NCI-H146 (cell line): ENCODE measurements around the gene ZNF652.
A peak's percentile ranks its signal among the peaks of the same experiment; 100 is the strongest.

ENCODE experiments used
- DNase-seq: peaks from one replicate; lab custom pipeline; 2025; lab: John Stamatoyannopoulos, UW

ZNF652 gene

DNA sequence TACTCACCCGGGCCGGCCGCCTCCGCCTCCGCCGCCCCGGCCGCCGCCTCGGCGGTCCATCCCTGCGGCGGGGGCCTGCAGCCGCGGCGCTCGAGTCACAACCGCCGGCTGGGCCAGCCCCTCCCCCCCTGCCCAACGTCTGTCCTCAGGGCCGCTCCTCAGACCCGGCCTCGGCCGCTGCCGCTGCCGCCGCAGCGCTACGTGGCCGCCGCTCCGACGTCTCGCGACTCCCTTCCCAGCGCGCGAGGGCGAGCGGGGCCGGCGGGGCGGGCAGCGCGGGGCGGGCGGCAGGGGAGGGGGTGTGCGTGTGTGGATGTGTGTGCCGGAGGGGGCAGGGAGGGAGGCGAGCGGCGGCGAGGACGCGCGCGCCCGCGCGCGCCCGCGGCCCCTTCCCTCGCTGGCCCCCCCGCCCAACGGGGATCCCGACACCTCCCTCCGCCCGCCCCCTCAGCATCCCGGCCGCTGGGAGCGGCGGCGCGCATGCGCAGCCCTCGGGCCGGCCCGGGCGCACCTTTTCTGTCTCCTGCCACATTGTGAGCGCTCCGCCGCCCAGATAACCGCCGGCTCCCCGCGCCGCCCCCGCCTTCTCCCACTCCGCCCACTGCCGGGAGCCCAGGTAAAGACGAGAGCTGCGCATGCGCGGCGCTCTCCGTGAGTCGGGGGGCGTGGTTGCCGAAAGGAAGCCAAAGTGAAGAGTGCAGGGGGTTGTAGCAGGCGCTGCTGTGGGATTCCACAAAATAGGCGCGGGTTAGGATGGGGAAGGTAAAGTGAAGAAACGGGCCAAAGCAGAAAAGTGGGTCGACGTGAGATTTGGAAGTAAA, at the start of gene ZNF652:
Gene ZNF652 (minus strand): TSS at position 349 of the 821 bp plus-strand sequence. CDS start 44,525 bp downstream, outside the sequence.
- DNase-seq, result peak; percentile 97

DNA sequence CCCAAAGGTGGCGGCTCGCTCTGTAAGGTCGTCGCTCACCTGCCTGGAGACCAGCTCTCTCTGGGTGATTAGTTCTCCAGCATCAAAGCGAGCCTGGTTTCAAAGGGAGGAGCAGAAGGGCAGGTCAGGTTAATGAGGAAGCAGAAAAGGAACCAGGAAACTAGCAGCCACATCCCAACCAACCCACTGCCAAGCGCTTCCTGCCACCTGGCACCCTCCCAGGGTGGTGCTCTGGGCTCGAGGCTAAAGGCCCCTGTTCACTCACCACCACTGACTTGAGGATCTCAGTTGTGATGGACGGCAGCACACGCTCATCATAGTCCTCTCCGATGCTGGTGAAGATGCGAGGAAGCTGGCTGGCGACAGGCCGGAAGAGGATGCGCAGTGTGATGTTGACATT, 47.0 kb upstream of the ZNF652 start:
- no peak for DNase-seq

DNA sequence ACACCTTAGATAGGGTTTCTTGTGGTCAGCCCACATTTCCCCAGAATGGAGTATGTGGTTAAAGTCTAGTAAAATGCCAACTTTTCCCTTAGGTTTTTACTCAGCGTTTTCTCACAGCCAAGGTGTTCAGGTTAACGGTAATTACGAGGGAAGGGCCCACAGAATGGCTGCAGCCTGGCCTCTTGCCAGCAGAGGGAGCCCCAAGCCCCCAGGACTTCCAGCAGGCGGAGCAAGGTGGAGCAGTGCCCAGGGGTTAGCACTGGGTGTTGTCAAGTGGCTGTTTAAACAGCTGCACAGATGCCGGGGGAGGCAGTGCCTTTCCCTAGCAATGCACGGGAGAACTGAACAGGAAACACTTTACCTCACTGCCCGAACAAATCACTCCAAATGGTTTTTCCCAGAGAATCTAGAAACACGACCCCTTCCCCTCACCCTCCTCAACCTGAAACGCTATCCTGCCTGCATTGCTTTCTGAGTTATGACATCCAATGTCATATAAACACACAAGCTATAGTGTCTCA, 46.0 kb upstream of the ZNF652 start:
- peak; percentile 90 for DNase-seq

DNA sequence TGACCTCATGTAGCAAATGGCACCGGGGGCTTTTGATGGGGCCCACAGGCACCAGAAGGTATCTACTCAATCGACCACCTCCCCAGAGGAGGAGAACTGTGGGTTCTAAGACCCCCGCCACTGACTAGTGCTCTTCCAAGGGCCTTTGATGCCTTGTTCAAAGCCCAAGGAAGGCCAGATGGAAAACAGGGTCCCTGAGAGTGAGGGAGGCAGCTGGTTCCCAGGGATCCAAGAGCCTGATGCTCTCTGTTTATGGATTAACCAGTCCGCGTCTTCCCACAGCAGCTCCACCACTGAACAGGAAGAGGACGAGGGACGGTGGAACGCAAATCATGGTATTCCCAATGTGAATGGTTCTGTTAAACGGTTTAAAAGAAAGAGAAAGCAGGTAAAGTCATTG, 45.0 kb upstream of the ZNF652 start:
- no peak for DNase-seq

DNA sequence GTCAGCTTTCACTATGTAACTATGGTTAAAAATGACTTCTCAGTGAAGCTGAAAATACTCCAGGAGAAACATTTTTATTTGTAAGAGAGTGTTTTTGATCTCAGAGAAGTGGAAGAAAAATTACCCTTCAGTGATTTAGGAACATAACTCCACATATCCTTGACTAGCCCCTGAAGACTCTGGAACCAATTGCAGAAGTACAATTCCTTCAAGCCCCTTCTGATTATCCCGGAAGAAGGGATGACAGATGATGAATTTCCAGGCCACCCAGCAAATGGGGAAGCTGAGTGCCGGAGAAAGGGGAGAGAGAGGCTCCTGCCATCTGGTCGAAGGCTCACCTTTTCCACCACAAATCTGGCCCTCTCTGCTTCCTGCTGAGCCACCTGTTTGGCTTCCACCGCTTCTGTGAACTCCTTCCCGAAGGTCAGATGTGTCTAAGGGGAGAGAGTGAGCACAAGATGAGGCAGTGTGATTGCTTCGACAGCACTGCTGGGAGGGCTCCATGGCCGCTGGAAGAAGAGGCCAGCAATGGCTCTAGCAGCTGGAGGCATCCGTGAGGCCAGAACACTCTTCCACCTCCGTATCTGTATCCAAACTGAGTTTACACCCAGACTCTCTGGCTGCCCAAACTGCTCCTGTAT, 44.5 kb upstream of the ZNF652 start:
- no peak for DNase-seq

DNA sequence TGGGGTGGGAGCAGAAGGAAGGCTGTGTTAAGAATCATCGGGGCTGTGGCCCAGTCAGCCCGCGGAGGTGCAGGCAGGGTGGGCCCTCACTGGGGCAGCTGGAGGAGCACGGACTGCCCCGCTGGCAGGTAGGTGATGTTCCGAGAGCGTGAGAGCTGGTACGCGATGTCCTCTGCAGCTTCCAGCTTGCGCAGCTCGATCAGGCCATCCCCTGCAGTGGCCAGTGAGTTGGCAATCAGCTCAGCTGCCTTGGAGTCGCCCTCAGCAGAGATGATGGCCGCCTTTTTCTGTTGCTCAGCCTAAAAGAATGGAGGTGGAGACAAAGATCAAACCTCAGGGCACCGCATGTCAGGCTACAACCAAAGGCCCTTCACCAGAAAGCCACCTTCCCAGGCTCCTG, 42.9 kb upstream of the ZNF652 start:
- no peak for DNase-seq

DNA sequence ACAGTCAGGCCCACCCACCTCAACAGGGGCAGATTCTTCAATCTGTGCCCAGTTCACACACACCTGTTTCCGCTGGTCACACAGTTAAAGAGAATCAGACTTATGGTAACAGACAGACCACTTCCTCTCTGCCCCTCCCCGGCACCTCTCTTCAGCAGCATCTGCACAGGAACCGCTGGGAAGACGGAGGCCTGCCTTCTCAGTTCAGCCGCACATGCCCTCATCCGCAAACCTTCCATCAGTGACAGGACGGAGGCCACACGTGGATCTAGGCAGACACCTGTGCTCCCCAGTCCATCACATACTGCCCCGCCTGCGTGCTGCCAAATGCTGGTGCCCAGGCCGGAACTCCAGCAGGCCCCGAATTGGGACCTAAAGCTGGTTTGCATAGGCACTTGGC, 42.3 kb upstream of the ZNF652 start:
- no peak for DNase-seq

DNA sequence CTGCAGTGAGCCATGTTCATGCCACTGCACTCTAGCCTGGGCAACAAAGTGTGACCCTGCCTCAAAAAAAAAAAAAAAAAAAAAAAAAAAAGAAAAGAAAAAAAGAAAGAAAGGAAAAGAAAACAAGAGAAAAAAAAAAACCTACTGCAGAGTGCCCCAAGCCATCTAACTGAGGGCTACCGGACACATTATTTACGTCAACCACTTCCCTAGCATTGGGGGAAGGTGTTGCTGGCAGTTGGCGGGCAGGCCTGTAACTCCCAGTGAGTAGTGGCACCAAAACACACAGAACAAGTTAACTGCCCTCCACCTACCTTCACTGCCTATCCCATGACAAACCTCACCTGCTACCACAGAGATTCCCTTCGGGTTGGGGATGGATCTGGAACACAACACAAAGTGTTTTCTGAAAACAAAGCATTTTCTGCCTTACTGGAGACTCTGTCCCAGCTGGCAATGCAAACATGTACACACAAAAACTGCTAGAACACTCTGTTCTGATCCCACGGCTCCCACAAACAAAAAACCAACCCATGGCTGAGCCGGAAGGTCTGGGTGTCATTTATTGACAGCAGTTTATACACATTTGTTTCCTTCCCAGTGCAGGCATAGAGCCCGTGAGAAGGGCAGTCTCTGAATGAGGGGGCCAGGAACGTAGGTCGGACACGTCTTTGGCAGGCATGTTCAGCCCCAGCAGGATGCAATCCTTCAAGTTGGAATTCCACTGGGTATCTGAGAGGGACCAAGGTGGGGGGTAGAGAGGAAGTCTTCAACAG, 41.7 kb upstream of the ZNF652 start:
- no peak for DNase-seq

DNA sequence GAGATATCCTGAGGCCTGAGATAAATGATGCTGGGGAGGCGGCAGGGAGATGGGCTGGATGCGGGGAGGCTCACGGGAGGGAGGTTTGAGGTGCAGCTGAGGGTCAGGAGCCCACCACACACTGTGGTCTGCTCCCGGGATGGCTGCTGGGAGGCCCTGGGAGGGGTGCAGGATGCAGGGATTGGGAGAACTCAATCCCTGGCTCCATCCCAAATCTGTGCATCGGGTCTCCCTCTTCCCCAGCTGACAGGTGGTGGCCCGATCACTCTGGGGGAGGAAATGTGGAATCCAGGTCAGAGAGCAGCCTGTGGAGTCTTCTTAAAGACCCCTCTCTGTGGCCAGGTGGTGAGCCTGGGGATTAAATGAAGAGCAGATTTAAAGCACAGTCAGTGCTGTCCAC, 40.7 kb upstream of the ZNF652 start:
- no peak for DNase-seq

DNA sequence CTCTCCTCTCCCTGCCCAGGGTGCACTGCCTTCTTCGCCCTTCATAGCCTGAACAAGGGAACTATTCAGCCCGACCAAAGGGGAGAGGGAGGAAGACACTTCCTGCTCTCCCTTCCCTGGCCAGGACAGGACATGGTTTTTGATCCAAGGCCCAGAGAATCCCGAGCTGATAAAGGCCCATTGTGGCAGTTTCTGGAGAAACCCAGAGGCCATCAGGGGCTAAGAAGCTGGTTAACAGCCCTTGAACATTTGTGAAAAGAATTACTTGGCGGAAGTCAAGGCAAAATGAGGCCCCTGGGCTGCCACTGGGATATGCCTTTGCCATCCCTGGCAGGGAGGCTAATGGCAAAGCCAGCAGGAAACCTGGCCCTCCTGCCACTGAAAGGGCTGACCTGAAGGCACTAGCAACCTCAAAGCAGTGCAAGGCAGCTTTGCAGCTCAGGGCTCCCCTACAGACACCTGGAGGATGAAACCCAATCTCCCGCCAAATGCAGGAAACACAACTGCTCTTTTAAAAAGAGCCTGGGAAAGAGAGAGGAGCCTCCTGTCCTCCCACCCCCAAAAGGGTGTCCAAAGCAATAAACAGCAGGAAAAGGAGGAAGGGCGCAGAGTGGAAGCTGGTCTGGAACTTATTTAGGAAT, 40.0 kb upstream of the ZNF652 start:
- no peak for DNase-seq

DNA sequence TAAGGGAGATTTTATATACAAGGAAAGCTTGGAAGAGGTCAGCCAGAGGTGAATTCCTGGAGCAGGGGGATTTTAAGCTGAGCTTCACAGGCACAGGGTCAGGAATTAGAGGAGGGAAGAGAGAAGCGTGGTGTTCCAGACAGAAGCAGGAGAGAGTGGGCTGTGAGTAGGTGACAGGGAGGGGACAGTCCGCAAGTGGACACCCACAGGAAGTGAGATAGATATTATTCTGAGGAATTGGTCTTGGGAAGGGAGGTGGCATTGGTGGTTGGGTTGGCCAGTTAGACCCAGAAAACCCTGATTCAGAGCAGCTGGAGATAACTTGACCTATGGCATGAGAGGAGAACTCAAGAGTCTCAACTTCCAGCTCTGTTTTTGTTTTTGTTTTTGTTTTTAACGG, 37.9 kb upstream of the ZNF652 start:
- DNase-seq, result no peak

DNA sequence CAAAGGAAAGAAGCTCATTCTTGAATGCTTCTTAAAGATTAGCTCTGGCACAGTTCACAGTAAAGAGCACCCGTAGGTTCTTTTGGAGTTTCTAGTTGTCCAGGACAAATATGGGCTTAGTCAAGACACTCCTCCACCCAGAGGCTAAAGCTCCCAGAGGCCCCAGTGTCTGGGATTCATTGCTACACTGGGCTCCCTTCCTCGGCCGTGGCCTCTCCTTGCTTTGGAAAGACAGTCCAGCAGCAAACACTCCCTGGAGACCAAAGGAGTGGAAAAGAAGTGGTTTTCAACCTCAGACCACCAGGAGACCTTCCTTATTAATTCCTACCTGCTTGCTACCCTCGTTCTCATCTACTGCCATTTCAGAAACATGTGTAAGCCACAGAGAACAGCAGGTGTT, 35.5 kb upstream of the ZNF652 start:
- DNase-seq, result no peak

DNA sequence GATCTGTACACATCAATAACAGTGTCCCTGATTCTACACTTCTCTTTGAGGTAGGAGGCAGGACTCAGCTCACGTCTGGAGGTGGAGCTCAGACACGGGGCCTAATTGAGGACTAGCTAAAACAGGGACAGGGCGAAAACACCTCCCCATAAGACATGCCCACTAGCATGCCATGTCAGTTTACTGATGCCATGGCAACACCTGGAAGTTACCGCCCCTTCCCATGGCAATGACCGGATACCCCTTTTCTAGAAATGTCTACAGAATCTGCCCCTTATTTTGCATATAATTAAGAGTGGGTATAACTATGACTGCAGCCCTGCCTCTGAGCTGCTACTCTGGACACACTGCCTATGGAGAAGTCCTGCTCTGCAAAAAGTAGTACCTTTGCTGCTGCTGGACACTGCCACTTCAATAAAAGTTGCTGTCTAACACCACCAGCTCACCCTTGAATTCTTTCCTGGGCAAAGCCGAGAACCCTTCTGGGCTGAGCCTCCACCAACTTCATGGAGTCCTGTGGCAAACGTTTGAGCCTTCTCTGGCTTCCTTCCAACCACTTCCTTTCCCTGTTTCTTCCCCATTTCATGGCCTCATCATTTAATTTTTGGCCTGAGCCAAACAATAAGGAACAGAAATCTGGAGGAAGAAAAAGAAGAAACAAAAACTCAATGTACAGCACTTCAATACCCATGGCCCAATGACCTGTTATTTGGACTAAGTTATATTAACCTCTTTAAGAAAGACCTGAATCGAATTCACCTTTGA, 31.6 kb upstream of the ZNF652 start:
- no peak for DNase-seq

DNA sequence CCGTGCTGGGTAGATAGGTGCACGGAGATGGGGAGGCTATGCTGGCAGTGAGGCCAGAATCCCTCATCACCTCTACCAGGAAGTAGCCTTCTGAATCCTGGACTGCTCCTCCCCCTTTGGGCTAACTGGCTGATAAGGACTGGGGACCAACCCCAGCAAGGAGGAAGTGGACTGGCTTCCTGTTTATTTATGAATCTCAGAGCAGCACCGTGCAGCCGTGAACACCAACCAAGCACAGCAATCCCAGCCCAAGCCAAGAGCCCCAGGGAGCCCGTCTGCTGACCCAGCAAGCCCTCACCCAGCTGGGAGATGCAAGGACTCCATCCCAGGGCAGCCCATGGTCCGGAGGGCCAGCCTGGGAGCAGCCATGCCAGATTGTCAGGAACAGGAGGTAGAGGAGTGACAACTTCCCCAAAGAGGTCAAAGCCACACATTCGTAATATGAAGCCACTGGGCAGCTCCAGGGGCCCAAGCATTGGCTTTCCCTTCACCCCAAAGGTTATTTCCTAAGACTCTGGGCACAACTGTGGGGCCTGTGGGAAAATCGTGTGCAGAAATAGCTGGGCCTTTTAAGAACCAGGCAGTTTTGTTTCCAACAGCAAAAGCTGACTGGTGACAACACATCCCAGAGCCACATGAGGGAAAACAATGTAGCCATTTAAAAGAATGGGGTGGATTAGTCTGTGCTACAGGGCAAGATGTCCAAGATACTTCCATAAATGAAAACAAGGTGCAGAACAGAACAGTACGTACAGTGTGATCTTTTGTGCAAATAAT, 28.7 kb upstream of the ZNF652 start:
- DNase-seq, result peak; percentile 10

DNA sequence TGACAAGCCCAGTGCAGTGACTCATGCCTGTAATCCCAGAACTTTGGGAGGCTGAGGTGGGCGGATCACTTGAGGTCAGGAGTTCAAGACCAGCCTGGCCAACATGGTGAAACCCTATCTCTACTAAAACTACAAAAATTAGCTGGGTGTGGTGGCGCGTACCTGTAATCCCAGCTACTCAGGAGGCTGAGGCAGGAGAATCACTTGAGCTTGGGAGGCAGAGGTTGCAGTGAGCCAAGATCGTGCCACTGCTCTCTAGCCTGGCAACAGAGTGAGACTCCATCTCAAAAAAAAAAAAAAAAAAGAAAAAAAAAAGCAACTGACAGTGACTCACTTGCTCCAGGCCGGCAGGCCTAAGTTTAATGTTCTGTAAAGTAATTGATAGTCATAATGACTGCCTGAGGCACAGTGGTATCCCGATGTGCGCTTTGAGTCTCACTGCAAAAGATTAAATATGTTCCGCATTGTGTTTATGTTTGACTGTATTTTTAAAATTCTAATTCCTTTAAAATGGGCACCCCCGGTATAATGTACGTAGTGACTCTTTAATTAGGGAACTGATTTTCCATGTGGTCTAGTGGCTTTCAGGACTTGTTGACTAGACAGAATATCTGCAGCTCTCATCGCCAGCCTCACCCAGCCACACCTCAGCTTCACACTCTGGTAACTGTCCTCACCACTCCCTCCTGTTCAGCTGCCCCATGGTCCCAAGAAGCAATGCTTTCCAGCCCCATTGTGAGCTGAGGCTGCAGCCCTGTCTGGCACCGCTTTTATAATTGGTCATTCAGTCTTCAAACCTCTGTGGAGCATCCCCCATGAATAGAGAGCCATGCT, 27.7 kb upstream of the ZNF652 start:
- DNase-seq, result peak; percentile 41

DNA sequence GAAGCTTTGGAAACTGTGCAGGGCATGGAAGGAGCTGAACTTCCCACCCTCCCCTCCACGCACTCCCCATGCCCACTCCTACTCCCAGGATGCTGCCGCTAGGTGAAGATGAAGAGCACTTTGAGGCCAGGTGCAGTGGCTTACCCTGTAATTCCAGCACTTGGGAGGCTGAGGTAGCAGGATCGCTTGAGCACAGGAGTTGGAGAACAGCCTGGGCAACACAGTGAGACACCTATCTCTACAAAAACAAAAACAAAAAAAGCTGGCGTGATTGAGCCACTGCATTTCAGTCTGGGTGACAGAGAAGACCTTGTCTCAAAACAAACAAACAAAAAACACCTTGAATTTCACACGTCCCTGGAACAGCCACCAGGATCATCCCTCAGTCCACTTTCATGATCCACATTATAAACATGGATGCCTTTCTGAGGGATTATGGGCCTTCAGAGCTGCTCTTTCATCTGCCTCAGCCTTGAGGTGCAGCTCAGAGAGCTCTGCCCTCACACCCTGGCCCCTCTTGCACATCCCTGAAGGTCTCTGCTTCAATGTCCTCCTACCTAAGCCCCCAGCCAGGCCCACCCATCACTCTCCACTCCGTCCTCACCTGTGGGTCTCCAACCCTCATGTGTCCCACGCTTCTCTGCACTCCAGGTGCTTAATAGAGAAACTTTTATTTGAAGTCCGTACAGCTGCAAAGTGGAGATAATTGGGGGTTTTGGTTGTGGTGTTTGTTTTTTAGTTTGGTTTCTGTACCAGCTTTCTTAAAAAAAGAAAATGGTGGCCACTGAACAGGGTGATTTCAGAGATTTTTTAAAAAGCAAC, 26.9 kb upstream of the ZNF652 start:
- DNase-seq, result no peak

DNA sequence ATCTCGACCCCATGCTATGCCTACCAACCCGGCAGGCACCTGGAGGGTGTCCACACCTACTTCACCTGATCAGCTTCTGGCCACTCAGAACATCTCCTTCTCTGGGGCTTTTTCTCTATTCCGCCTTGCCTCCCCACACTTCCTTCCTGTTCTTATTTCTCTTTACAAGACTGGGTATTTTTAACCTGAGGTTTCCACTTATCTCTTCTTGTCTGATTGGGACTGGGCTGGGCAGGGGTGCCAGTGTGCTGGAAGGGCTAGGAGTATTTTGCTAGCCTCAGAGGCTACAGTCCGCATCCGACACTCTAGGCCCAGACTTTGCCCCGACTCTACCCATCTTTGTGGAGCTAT, 26.2 kb upstream of the ZNF652 start:
- no peak for DNase-seq

DNA sequence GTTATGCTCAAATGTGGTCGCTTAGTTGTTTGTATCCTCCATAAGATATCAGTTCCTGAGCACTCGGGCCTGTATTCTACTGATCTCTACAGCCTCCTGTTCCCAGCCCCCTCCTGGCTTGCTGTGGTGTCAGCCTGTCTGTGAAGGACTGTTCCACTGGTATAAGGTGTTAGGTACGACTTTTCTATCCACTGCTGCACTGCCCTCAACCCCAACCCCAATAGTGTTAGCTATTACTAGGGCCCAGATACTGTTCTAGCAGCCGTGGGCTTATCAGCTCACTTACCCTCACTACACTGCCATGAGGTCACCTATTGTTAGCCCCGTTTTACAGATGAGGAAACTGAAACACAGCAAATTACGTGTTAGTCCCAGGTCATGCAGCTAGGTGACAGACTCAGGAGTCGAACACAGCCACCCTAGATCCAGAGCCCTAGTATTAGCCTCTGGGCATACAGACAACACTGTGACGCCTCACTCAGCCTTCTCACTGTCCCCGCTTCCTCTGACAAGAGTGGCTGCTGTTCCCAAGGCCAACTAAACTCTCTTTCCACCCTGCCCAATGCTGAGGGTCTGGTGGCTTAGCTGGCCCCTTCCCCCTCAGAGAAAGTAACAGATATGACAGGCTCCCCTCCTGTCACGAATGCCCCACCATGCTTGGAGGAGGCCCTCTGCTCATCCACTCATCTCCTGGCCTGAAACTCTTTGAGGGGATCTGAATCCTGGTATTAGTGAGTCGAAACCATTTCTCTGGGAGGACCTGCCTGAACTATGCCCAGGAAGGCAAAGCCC, 25.6 kb upstream of the ZNF652 start:
- no peak for DNase-seq
